ENCODE results near the gene FAR2.
"Not testable (repeated sequence)": the region's sequence is repeated elsewhere in the genome, so short reads cannot be mapped to it uniquely, and the experiment has no call there.

FAR2 gene

GRCh38 chr12:29343022-29343799 is 194.1 kb downstream of the FAR2 start:
- DNase-seq: no peak

- no peak for DNase-seq
These were observed 197.8 kb downstream of the FAR2 start for GRCh38 chr12:29346769-29347421.

- no peak for DNase-seq
These were observed 201.0 kb downstream of the FAR2 start for GRCh38 chr12:29350080-29350479.

- DNase-seq: no peak
These were observed 205.9 kb downstream of the FAR2 start for GRCh38 chr12:29354954-29355353.

- DNase-seq: no peak
These were observed 216.0 kb downstream of the FAR2 start for GRCh38 chr12:29365091-29365490.

- DNase-seq: no peak
These were observed 224.9 kb downstream of the FAR2 start for GRCh38 chr12:29374012-29374411.

GRCh38 chr12:29374913-29375312 is 225.8 kb downstream of the FAR2 start:
- no peak for DNase-seq

- DNase-seq: no peak
These were observed 227.0 kb downstream of the FAR2 start for GRCh38 chr12:29376118-29376517.

GRCh38 chr12:29380536-29381523 is 231.8 kb downstream of the FAR2 start, which contains the start of gene ERGIC2:
Gene ERGIC2 (minus strand): TSS chr12:29381172. CDS start chr12:29371633, 9,539 bp downstream.
- peak; percentile 78 for DNase-seq

GRCh38 chr12:29382251-29382650 is 233.2 kb downstream of the FAR2 start:
- no peak for DNase-seq

- DNase-seq: not testable (repeated sequence)
These were observed 236.1 kb downstream of the FAR2 start for GRCh38 chr12:29385194-29385593.

Data from KG1 (cell line).